GM12874 (cell line): Measurements from ENCODE around the gene PCED1A.

Experiments
- CTCF ChIP-seq: IDR thresholded peaks from 2 replicates; pipeline ENCODE4 v1.5.1; 2011; ENCODE audit warnings: low read depth, mild to moderate bottlenecking, control low read depth, low read length, moderate library complexity; ENCODE audit not compliant: insufficient read depth

Gene PCED1A

GRCh38 chr20:2822073-2822472 lies 18.4 kb downstream of the PCED1A start:
- TF ChIP-seq CTCF, result no peak

GRCh38 chr20:2820896-2821869 lies 19.3 kb downstream of the PCED1A start:
- no peak for TF ChIP-seq CTCF

- TF ChIP-seq CTCF, result no peak
Observed at GRCh38 chr20:2820084-2820895, 20.2 kb downstream of the PCED1A start.

- TF ChIP-seq CTCF, result no peak
Observed at GRCh38 chr20:2817891-2818595, 22.4 kb downstream of the PCED1A start.

- no peak for TF ChIP-seq CTCF
Observed at GRCh38 chr20:2817341-2817726, 23.1 kb downstream of the PCED1A start.

- TF ChIP-seq CTCF, result no peak
Observed at GRCh38 chr20:2816583-2817340, 23.7 kb downstream of the PCED1A start.
